IMR-90 (cell line): ENCODE results near the gene ZBTB8OS. TPM values are rescaled to one million over a fixed set of nuclear protein-coding genes. Genes with fewer than 3 reads are reported as not detected.

Experiments
- ATAC-seq: fragments of 200-7000 bp; cut with Tn5 transposase; 2 replicates; pipeline ENCODE4 v1.9.1; 2020; ENCODE audit warnings: low read depth, mild to moderate bottlenecking, moderate library complexity
- BruUV-seq: library from RNA; stranded (reverse); fragments of 400-500 nt; replicated peaks from 2 replicates; lab custom pipeline; 2021; lab: Mats Ljungman, UMichigan
- CTCF ChIA-PET: fragments of 300-600 bp; formaldehyde crosslinking; extraction: SDS; loops from one replicate; lab custom pipeline; 2021; ENCODE audit warnings: antibody characterized with exemption; lab: Yijun Ruan, JAX
- POLR2A ChIA-PET: fragments of 300-600 bp; sonication (Branson Sonifier 250); formaldehyde crosslinking; loops from one replicate; lab custom pipeline; 2022; ENCODE audit warnings: antibody characterized with exemption; ENCODE audit not compliant: unreplicated experiment; lab: Charles Lee
- DNase-seq: peaks from one replicate; pipeline ENCODE4 v3.0.0; 2013
- H2AFZ ChIP-seq: replicated peaks from 2 replicates; pipeline ENCODE3; 2013; ENCODE audit warnings: low read length, mild to moderate bottlenecking; ENCODE audit not compliant: poor library complexity
- H2AK5ac ChIP-seq: 2 replicates; pipeline ENCODE4 v1.6.1; 2013; ENCODE audit warnings: low read depth, low read length, inconsistent platforms
- H2AK9ac ChIP-seq: replicated peaks from 2 replicates; pipeline ENCODE3; 2013; ENCODE audit warnings: mild to moderate bottlenecking, low read depth, low read length, moderate library complexity; ENCODE audit not compliant: poor library complexity
- H2BK120ac ChIP-seq: 2 replicates; pipeline ENCODE4 v1.6.1; 2013; ENCODE audit warnings: low read depth, low read length, inconsistent platforms
- H2BK15ac ChIP-seq: 3 replicates; pipeline ENCODE4 v1.6.1; 2013; ENCODE audit warnings: low read depth, low read length, inconsistent platforms
- H2BK20ac ChIP-seq: 2 replicates; pipeline ENCODE4 v1.6.1; 2013; ENCODE audit warnings: low read depth, mild to moderate bottlenecking, inconsistent platforms, low read length, moderate library complexity
- H2BK5ac ChIP-seq: 2 replicates; pipeline ENCODE4 v1.6.1; 2013; ENCODE audit warnings: mild to moderate bottlenecking, low read depth, low read length, inconsistent platforms; ENCODE audit not compliant: poor library complexity, severe bottlenecking
- H3K14ac ChIP-seq: replicated peaks from 2 replicates; pipeline ENCODE4 v1.6.1; 2013; ENCODE audit warnings: low read depth, low read length, inconsistent platforms
- H3K18ac ChIP-seq: 2 replicates; pipeline ENCODE4 v1.6.1; 2013; ENCODE audit warnings: low read depth, low read length, control low read depth
- H3K23ac ChIP-seq: 2 replicates; pipeline ENCODE4 v1.6.1; 2013; ENCODE audit warnings: low read depth, low read length, inconsistent platforms
- H3K27ac ChIP-seq: 2 replicates; pipeline ENCODE4 v1.5.1; 2013; ENCODE audit warnings: mild to moderate bottlenecking, control low read depth, low read length; ENCODE audit not compliant: insufficient read depth
- H3K27me3 ChIP-seq: 2 replicates; pipeline ENCODE4 v1.6.1; 2013; ENCODE audit warnings: low read length; ENCODE audit not compliant: control insufficient read depth, insufficient read depth
- H3K36me3 ChIP-seq: 2 replicates; pipeline ENCODE4 v1.6.1; 2013; ENCODE audit warnings: low read length, mixed read lengths; ENCODE audit not compliant: control insufficient read depth, insufficient read depth
- H3K4ac ChIP-seq: 2 replicates; pipeline ENCODE4 v1.6.1; 2013; ENCODE audit warnings: low read depth, low read length, inconsistent platforms
- H3K4me1 ChIP-seq: 2 replicates; pipeline ENCODE4 v1.6.1; 2013; ENCODE audit warnings: low read length, mixed read lengths; ENCODE audit not compliant: control insufficient read depth, insufficient read depth
- H3K4me2 ChIP-seq: 2 replicates; pipeline ENCODE4 v1.6.1; 2013; ENCODE audit warnings: low read depth, mild to moderate bottlenecking, control low read depth, low read length, moderate library complexity
- H3K4me3 ChIP-seq: 2 replicates; pipeline ENCODE4 v1.5.1; 2013; ENCODE audit warnings: low read depth, mild to moderate bottlenecking, control low read depth, low read length, moderate library complexity; ENCODE audit not compliant: insufficient read depth
- H3K56ac ChIP-seq: 2 replicates; pipeline ENCODE4 v1.6.1; 2013; ENCODE audit warnings: low read length, inconsistent platforms; ENCODE audit not compliant: insufficient read depth; ENCODE audit errors: extremely low read depth
- H3K79me1 ChIP-seq, 2 experiments: 2 replicates each; pipeline ENCODE4 v1.6.1; 2013; ENCODE audit warnings: low read length in 2 of 2, inconsistent platforms in 1 of 2, low read depth in 1 of 2
- H3K9ac ChIP-seq: 2 replicates; pipeline ENCODE4 v1.6.1; 2013; ENCODE audit warnings: low read depth, low read length, control low read depth
- H3K9me1 ChIP-seq: 2 replicates; pipeline ENCODE4 v1.6.1; 2013; ENCODE audit warnings: low read length, inconsistent platforms; ENCODE audit not compliant: insufficient read depth
- H3K9me3 ChIP-seq: 2 replicates; pipeline ENCODE4 v1.6.1; 2013; ENCODE audit warnings: low read length; ENCODE audit not compliant: control insufficient read depth, insufficient read depth
- H4K20me1 ChIP-seq: 2 replicates; pipeline ENCODE4 v1.6.1; 2013; ENCODE audit warnings: low read length, inconsistent platforms; ENCODE audit not compliant: insufficient read depth
- H4K5ac ChIP-seq: 2 replicates; pipeline ENCODE4 v1.6.1; 2013; ENCODE audit warnings: mild to moderate bottlenecking, low read depth, low read length, control low read depth
- H4K8ac ChIP-seq, 2 experiments: 2 replicates each; pipeline ENCODE4 v1.6.1; 2013; ENCODE audit warnings: low read depth in 2 of 2, low read length in 2 of 2, control low read depth in 1 of 2, inconsistent platforms in 1 of 2
- H4K91ac ChIP-seq: 2 replicates; pipeline ENCODE4 v1.6.1; 2013; ENCODE audit warnings: low read depth, low read length, inconsistent platforms; ENCODE audit not compliant: insufficient read depth
- CHD1 ChIP-seq: IDR thresholded peaks from 2 replicates; pipeline ENCODE4 v1.6.1; 2012; ENCODE audit warnings: low read depth, low read length, improper control_type of control experiment
- CTCF ChIP-seq: conservative IDR thresholded peaks from 2 replicates; pipeline ENCODE4 v1.5.1; 2012; ENCODE audit warnings: mild to moderate bottlenecking, low read depth, low read length, improper control_type of control experiment
- SMC3 ChIP-seq: fragments of 150-350 bp; IDR thresholded peaks from 2 replicates; pipeline ENCODE4 v1.6.1; 2016; ENCODE audit warnings: low read depth, mild to moderate bottlenecking, antibody characterized with exemption, low read length, moderate library complexity
- WGBS, 2 experiments: methylation state at CpG; one replicate each; pipeline versions ENCODE4 v1.1.5 to v1.1.7; 2013; ENCODE audit warnings: missing lambda C conversion rate in 2 of 2; ENCODE audit not compliant: insufficient read length in 1 of 2; ENCODE audit errors: extremely low coverage in 2 of 2; 5-methylcytosine and 5-hydroxymethylcytosine counted together
- dilution Hi-C: fragments of 300-500 bp; cut with HindIII; formaldehyde crosslinking; loops from one replicate; pipeline ENCODE4 v1.14.3; 2018; ENCODE audit warnings: low sequenced_read_pairs; ENCODE audit not compliant: unreplicated experiment
- in situ Hi-C: fragments of 300-500 bp; cut with MboI; formaldehyde crosslinking; loops from 3 replicates; pipeline ENCODE4 v1.14.3; 2019; ENCODE audit warnings: low sequenced_read_pairs, inconsistent platforms, mixed read lengths
- intact Hi-C: fragments of 100-400 bp; cut with micrococcal nuclease; formaldehyde crosslinking; loops from 2 replicates; pipeline ENCODE4 v1.10.0; 2022
- polyA plus RNA-seq, 3 experiments: library from polyadenylated mRNA; depleted of rRNA; stranded (reverse); fragments of >200 nt; gene quantifications; 2 replicates each; pipeline ENCODE4 v1.2.3, GENCODE V29; 2012; ENCODE audit warnings: low replicate concordance in 1 of 3
- total RNA-seq: library from RNA; depleted of rRNA; stranded (reverse); fragments of >200 nt; gene quantifications from 2 replicates; pipeline ENCODE4 v1.2.3, GENCODE V29; 2012

The ZBTB8OS gene
- total and polyA plus RNA-seq, 2 of the 4 experiments (the other 2 are of a cell fraction) = 31.0 to 43.5 TPM

- TF ChIP-seq CTCF (peak; percentile 32), CHD1 (no peak), SMC3 (peak; percentile 18; the same call in 1 of the 2 replicates)
- Histone ChIP-seq H3K56ac (no peak overlapping the region), H3K9me1 (0 out of 2 replicates have a peak, but pooled peaks cover 2% of the 10 kb centered on the region), H4K8ac (no peak overlapping the region), H2AFZ (no peak overlapping the region), H3K23ac (no peak overlapping the region), H3K4me3 (no peak overlapping the region), H3K9me3 (no peaks in the 10 kb centered on the region), H3K27me3 (no peaks in the 10 kb centered on the region), H2BK20ac (no peak overlapping the region), H4K20me1 (no peaks in the 10 kb centered on the region; the same call in 1 of the 2 replicates), H3K18ac (no peak overlapping the region), H4K91ac (no peak overlapping the region), H2BK15ac (no peak overlapping the region), H3K4ac (no peak overlapping the region), H3K36me3 (peaks cover 5% of the 10 kb centered on the region), H2BK120ac (no peak overlapping the region), H2AK5ac (no peak overlapping the region), H2BK5ac (no peak overlapping the region), H3K14ac (no peak overlapping the region), H3K9ac (no peak overlapping the region), H3K4me1 (no peaks in the 10 kb centered on the region), H2AK9ac (no peak overlapping the region), H4K5ac (no peak overlapping the region), H3K79me1 (no peaks in the 10 kb centered on the region; a peak in 1 of 4 replicates), H3K27ac (no peak overlapping the region), H3K4me2 (no peak overlapping the region)
- no peak for ATAC-seq
- intact Hi-C loops (loop anchor here (5.0 kb wide), 1 partner anchor 173 kb away; no protein-coding TSS in a partner anchor), dilution Hi-C loops (no loop called here), in situ Hi-C loops (no loop called here)
- CTCF ChIA-PET = interaction anchor here (0.9 to 1.5 kb wide), 3 partner anchors 13 to 99 kb away, joined by 3 to 10 read pairs (median 4); no protein-coding TSS in a partner anchor
- WGBS, 2 experiments = no CpG with 5 or more reads among the region's 5 CpGs
- BruUV-seq = no TSS peak
- POLR2A ChIA-PET = no interaction called here
- DNase-seq = peak; percentile 29
These were observed 30.5 kb downstream of the ZBTB8OS start for GRCh38 chr1:32619701-32620485.
